Activated T-cell treated with anti-CD3 and anti-CD28 coated beads, Interleukin-2, amount 50 U/mL, for 72 hours (primary cell): ENCODE measurements around the gene MFNG. TPM values are rescaled to one million over a fixed set of nuclear protein-coding genes. Genes with fewer than 3 reads are reported as not detected.

Experiments
- ATAC-seq, 2 donors: fragments of 150-1000 bp; cut with Tn5 transposase; replicated peaks in 1 of 2; 2 replicates each; pipeline ENCODE4 v1.10.0; 2021; ENCODE audit warnings: moderate library complexity in 2 of 2, mild to moderate bottlenecking in 1 of 2
- DNase-seq, 2 donors: peaks; one replicate each; pipeline ENCODE4 v3.0.0; 2021 to 2022; ENCODE audit warnings: mixed read lengths in 1 of 2
- H3K27ac Mint-ChIP-seq: one replicate; pipeline ENCODE4 v1.8.0; 2022; ENCODE audit warnings: mild to moderate bottlenecking, moderate library complexity, mixed read lengths
- H3K27me3 Mint-ChIP-seq: one replicate; pipeline ENCODE4 v1.8.0; 2022; ENCODE audit warnings: low read depth, mixed read lengths
- H3K36me3 Mint-ChIP-seq, 2 donors: one replicate each; pipeline ENCODE4 v1.8.0; 2022; ENCODE audit warnings: mixed read lengths in 2 of 2, mild to moderate bottlenecking in 1 of 2; ENCODE audit not compliant: insufficient read depth in 2 of 2
- H3K4me1 Mint-ChIP-seq: one replicate; pipeline ENCODE4 v1.8.0; 2022; ENCODE audit warnings: low read depth, mixed read lengths
- H3K4me3 Mint-ChIP-seq, 2 donors: one replicate each; pipeline ENCODE4 v1.8.0; 2022; ENCODE audit warnings: mild to moderate bottlenecking in 2 of 2, mixed read lengths in 2 of 2, moderate library complexity in 2 of 2
- H3K9me3 Mint-ChIP-seq, 2 donors: one replicate each; pipeline ENCODE4 v1.8.0; 2022; ENCODE audit warnings: mixed read lengths in 2 of 2
- total RNA-seq, 2 donors: library from RNA; stranded (reverse); gene quantifications; one replicate each; pipeline ENCODE4 v1.2.3, GENCODE V29; 2022

MFNG gene
- total RNA-seq, 2 donors from 2014 or later = 94.0 to 116 TPM

- Mint-ChIP-seq H3K36me3 (peaks cover 3 to 4% of the 10 kb centered on the region in 2 donors), H3K27me3 (peaks cover 6% of the 10 kb centered on the region), H3K27ac (no peak overlapping the region), H3K4me3 (no peak overlapping the region), H3K4me1 (peaks cover 19% of the 10 kb centered on the region), H3K9me3 (peaks cover 3% of the 10 kb centered on the region in 2 donors)
- ATAC-seq (no peak), DNase-seq (no peak)
Measured at GRCh38 chr22:37440875-37441274, 45.3 kb downstream of the MFNG start.

GRCh38 chr22:37439347-37439746 is 46.8 kb downstream of the MFNG start:
- Mint-ChIP-seq H3K4me1 (peaks cover 16% of the 10 kb centered on the region), H3K27me3 (peaks cover 6% of the 10 kb centered on the region), H3K4me3 (no peak overlapping the region), H3K27ac (no peak overlapping the region), H3K36me3 (peaks cover 3 to 4% of the 10 kb centered on the region in 2 donors), H3K9me3 (peaks cover 3% of the 10 kb centered on the region in 2 donors)
- ATAC-seq (no peak), DNase-seq (no peak)

- ATAC-seq (no peak), DNase-seq (no peak)
- Mint-ChIP-seq H3K9me3 (peaks cover 0 to 2% of the 10 kb centered on the region in 2 donors), H3K27ac (no peak overlapping the region), H3K4me3 (no peak overlapping the region), H3K4me1 (peaks cover 18% of the 10 kb centered on the region), H3K36me3 (peaks cover 3 to 6% of the 10 kb centered on the region in 2 donors), H3K27me3 (peaks cover 6% of the 10 kb centered on the region)
Measured at GRCh38 chr22:37435970-37436603, 50.1 kb downstream of the MFNG start.

- Mint-ChIP-seq H3K4me1 (peaks cover 30% of the 10 kb centered on the region), H3K27ac (no peak overlapping the region), H3K9me3 (peaks cover 0 to 2% of the 10 kb centered on the region in 2 donors), H3K4me3 (no peak overlapping the region), H3K36me3 (peaks cover 3 to 6% of the 10 kb centered on the region in 2 donors), H3K27me3 (peaks cover 18% of the 10 kb centered on the region)
- no peak for DNase-seq
- no peak for ATAC-seq
Measured at GRCh38 chr22:37433786-37434185, 52.4 kb downstream of the MFNG start.

GRCh38 chr22:37432708-37433054 is 53.5 kb downstream of the MFNG start:
- peaks cover 28% of the 10 kb centered on the region for H3K27me3 Mint-ChIP-seq
- no peak overlapping the region for H3K27ac Mint-ChIP-seq
- no peak for DNase-seq
- peak overlapping the region in 1 of 2 donors; percentile 22 for H3K4me3 Mint-ChIP-seq
- peaks cover 3 to 6% of the 10 kb centered on the region in 2 donors for H3K36me3 Mint-ChIP-seq
- no peak for ATAC-seq
- peaks cover 0 to 2% of the 10 kb centered on the region in 2 donors for H3K9me3 Mint-ChIP-seq
- H3K4me1 Mint-ChIP-seq = peaks cover 35% of the 10 kb centered on the region

- Mint-ChIP-seq H3K9me3 (peaks cover 0 to 2% of the 10 kb centered on the region in 2 donors), H3K36me3 (peaks cover 3 to 6% of the 10 kb centered on the region in 2 donors), H3K27ac (no peak overlapping the region), H3K4me1 (peaks cover 35% of the 10 kb centered on the region), H3K4me3 (peak overlapping the region in 1 of 2 donors; percentile 33), H3K27me3 (peaks cover 28% of the 10 kb centered on the region)
- DNase-seq (peak; percentile 45 to 63), ATAC-seq (peak; percentile 84 to 86)
Measured at GRCh38 chr22:37431801-37432707, 54.1 kb downstream of the MFNG start.

- ATAC-seq = no peak
- H3K4me3 Mint-ChIP-seq = no peak overlapping the region
- H3K4me1 Mint-ChIP-seq = peaks cover 35% of the 10 kb centered on the region
- H3K27ac Mint-ChIP-seq = no peak overlapping the region
- DNase-seq = no peak
- H3K9me3 Mint-ChIP-seq = peaks cover 0 to 2% of the 10 kb centered on the region in 2 donors
- H3K27me3 Mint-ChIP-seq = peaks cover 33% of the 10 kb centered on the region
- peaks cover 3 to 6% of the 10 kb centered on the region in 2 donors for H3K36me3 Mint-ChIP-seq
Measured at GRCh38 chr22:37431366-37431765, 54.8 kb downstream of the MFNG start.

GRCh38 chr22:37430941-37431340 is 55.2 kb downstream of the MFNG start:
- H3K27ac Mint-ChIP-seq = no peak overlapping the region
- peaks cover 3 to 6% of the 10 kb centered on the region in 2 donors for H3K36me3 Mint-ChIP-seq
- DNase-seq = no peak
- H3K27me3 Mint-ChIP-seq = peaks cover 38% of the 10 kb centered on the region
- H3K4me3 Mint-ChIP-seq = no peak overlapping the region
- peaks cover 0 to 2% of the 10 kb centered on the region in 2 donors for H3K9me3 Mint-ChIP-seq
- peaks cover 35% of the 10 kb centered on the region for H3K4me1 Mint-ChIP-seq
- no peak for ATAC-seq

- Mint-ChIP-seq H3K4me1 (peaks cover 35% of the 10 kb centered on the region), H3K36me3 (peaks cover 3 to 6% of the 10 kb centered on the region in 2 donors), H3K4me3 (no peak overlapping the region), H3K9me3 (peaks cover 0 to 2% of the 10 kb centered on the region in 2 donors), H3K27me3 (peaks cover 57% of the 10 kb centered on the region), H3K27ac (no peak overlapping the region)
- ATAC-seq (peak; percentile 23 to 24), DNase-seq (peak; percentile 64 to 66)
Measured at GRCh38 chr22:37428649-37429586, 57.3 kb downstream of the MFNG start.

- Mint-ChIP-seq H3K27me3 (peaks cover 57% of the 10 kb centered on the region), H3K36me3 (peaks cover 3 to 6% of the 10 kb centered on the region in 2 donors), H3K4me3 (peak overlapping the region; percentile 55 to 73), H3K27ac (no peak overlapping the region), H3K4me1 (peaks cover 35% of the 10 kb centered on the region), H3K9me3 (peaks cover 0 to 2% of the 10 kb centered on the region in 2 donors)
- ATAC-seq (no peak), DNase-seq (no peak)
Measured at GRCh38 chr22:37427711-37428635, 58.2 kb downstream of the MFNG start.

GRCh38 chr22:37427135-37427710 is 59.0 kb downstream of the MFNG start, which contains the start of gene ELFN2:
TSS of gene ELFN2 (minus strand) at chr22:37427479. CDS start at chr22:37375534, 51,945 bp downstream.
- H3K27ac Mint-ChIP-seq = no peak within 1 kb of the TSS
- H3K27me3 Mint-ChIP-seq = peaks cover 58% of the 10 kb centered on the region
- peak within 1 kb of the TSS; percentile 70 to 73 for H3K4me3 Mint-ChIP-seq

More at GRCh38 chr22:37427135-37427710, 59.0 kb downstream of the MFNG start, which contains the start of gene ELFN2:
- DNase-seq (no peak), ATAC-seq (no peak)
- H3K36me3 Mint-ChIP-seq = no peaks in the 10 kb centered on the region
- H3K9me3 Mint-ChIP-seq = no peaks in the 10 kb centered on the region
- H3K4me1 Mint-ChIP-seq = peaks cover 29% of the 10 kb centered on the region
